T-helper 1 cell treated with Interleukin-12 subunit alpha and Interleukin-12 subunit beta and Interleukin-4 antibody, amounts not matched to agents 30 μg/mL and 1 μg/mL, for 36 hours (primary cell): Measurements from ENCODE around the gene DDA1.

Experiments used
- H3K27ac Mint-ChIP-seq: one replicate; pipeline ENCODE4 v1.8.0; 2021; ENCODE audit warnings: mild to moderate bottlenecking, mixed read lengths
- H3K27me3 Mint-ChIP-seq: one replicate; pipeline ENCODE4 v1.8.0; 2021; ENCODE audit warnings: low read depth, mixed read lengths
- H3K36me3 Mint-ChIP-seq: one replicate; pipeline ENCODE4 v1.8.0; 2021; ENCODE audit warnings: low read depth, mixed read lengths
- H3K4me1 Mint-ChIP-seq: one replicate; pipeline ENCODE4 v1.8.0; 2021; ENCODE audit warnings: low read depth, mixed read lengths
- H3K4me3 Mint-ChIP-seq: one replicate; pipeline ENCODE4 v1.8.0; 2021; ENCODE audit warnings: mild to moderate bottlenecking, moderate library complexity, mixed read lengths
- H3K9me3 Mint-ChIP-seq: one replicate; pipeline ENCODE4 v1.8.0; 2021; ENCODE audit warnings: mixed read lengths

DDA1 gene

DNA sequence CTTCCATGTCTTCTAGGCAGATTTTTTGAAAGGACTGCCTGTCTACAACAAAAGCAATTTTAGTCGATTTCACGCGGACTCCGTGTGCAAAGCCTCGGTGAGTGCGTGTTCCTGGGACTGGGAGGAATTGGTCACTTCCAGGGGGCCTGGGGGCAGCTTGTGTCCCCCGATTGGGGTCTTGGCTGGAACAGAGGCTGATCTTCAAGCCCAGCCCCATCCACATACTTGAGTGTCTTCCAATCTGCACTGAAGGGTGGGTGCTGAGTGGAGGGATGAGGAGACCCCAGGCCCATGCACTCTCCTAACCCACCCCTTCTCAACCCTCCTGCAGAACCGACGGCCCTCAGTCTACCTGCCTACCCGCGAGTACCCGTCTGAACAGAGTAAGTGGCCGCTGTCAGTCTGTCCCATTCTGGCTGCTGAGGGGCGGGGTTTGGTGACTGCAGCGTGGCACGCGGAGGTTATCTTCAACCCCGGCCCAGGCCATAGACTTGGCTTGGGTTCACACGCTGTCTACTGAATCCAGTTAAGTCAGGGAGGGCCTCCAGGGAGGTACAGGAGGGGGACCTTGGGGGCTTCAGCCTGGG lies 4.7 kb downstream of the DDA1 start:
- no peaks in the 10 kb centered on the region for H3K9me3 Mint-ChIP-seq
- no peak overlapping the region for H3K27ac Mint-ChIP-seq
- peaks cover 20% of the 10 kb centered on the region for H3K36me3 Mint-ChIP-seq
- H3K4me3 Mint-ChIP-seq = no peak overlapping the region
- H3K4me1 Mint-ChIP-seq = peaks cover 25% of the 10 kb centered on the region
- H3K27me3 Mint-ChIP-seq = no peaks in the 10 kb centered on the region

DNA sequence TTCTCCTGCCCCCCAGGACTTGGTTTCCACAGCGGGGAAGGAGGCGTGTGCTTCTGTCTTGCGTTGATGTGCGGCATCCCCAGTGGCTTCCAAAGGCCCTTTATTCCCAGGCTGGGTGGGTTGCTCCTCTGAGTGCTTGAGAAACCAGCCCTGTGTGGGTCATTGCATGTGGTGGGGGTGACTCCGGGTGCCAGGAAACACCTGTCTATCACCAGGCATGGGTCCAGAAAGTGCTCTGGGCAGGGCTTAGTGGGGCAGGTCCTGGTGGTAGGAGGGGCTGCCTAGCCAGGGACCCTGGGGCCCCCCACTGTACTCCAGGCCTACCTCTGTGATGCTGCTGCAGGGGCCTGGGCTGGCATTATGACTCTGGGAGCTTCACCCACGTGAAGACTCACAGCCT lies 9.6 kb downstream of the DDA1 start:
- Mint-ChIP-seq H3K4me1 (peaks cover 4% of the 10 kb centered on the region), H3K27me3 (no peaks in the 10 kb centered on the region), H3K27ac (no peak overlapping the region), H3K4me3 (no peak overlapping the region), H3K36me3 (peaks cover 24% of the 10 kb centered on the region), H3K9me3 (no peaks in the 10 kb centered on the region)

DNA sequence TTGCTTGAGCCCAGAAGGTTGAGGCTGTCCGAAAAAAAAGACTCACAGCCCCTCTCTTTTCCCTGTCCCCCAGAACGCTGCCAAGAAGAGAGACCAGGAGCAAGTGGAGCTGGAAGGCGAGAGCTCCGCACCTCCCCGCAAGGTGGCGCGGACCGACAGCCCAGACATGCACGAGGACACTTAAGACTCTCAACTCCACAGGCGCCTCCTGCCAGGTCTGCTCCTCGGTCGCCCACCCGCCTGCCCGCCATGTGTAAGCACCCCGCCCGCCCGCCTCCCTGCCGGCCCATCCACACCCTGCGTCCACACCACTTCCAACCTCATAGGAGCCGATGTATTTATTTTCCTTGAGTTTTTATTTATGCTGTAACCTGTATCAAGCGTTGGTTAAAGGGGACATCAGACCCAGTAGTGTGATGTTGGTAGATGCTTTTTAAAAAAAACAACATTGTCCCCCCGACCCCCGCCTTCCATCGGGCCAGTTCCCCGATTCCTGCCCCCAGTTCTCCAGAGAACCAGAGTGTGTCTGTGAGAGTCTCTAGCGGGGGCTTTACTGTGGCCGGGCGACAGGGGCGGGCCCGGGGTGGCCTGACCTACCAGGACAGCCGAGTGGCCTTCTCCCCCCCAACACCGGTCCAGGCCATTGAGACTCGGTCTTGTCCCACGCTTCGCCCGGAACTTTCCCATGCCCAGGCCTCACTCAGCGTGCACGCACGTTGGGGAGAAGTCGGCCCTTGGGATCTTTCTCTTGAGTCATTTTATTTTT lies 10.3 kb downstream of the DDA1 start:
- no peak overlapping the region for H3K27ac Mint-ChIP-seq
- H3K36me3 Mint-ChIP-seq = peaks cover 21% of the 10 kb centered on the region
- no peak overlapping the region for H3K4me3 Mint-ChIP-seq
- H3K9me3 Mint-ChIP-seq = no peaks in the 10 kb centered on the region
- peaks cover 4% of the 10 kb centered on the region for H3K4me1 Mint-ChIP-seq
- H3K27me3 Mint-ChIP-seq = no peaks in the 10 kb centered on the region

DNA sequence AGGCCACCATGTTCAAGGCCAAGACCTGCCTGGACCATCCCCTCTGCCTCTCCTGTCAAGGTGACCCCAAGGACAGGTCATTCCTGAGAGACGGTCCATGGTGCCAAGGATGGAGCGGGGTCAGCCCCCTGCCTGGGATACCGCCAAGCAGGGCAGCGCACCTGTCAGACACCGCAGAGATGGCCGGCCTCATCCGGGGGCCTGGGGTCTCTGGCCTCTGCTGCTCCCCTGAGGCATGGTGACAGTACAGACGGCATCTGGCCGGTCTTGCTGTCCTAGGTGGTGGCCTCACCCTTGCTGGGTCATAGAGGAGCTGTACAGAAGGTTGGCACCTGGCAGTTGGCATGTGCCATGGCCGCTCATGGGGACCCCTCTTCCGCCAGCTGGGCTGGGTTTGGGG lies 11.1 kb downstream of the DDA1 start:
- Mint-ChIP-seq H3K36me3 (peaks cover 20% of the 10 kb centered on the region), H3K27me3 (no peaks in the 10 kb centered on the region), H3K4me1 (peaks cover 4% of the 10 kb centered on the region), H3K27ac (no peak overlapping the region), H3K4me3 (no peak overlapping the region), H3K9me3 (no peaks in the 10 kb centered on the region)

DNA sequence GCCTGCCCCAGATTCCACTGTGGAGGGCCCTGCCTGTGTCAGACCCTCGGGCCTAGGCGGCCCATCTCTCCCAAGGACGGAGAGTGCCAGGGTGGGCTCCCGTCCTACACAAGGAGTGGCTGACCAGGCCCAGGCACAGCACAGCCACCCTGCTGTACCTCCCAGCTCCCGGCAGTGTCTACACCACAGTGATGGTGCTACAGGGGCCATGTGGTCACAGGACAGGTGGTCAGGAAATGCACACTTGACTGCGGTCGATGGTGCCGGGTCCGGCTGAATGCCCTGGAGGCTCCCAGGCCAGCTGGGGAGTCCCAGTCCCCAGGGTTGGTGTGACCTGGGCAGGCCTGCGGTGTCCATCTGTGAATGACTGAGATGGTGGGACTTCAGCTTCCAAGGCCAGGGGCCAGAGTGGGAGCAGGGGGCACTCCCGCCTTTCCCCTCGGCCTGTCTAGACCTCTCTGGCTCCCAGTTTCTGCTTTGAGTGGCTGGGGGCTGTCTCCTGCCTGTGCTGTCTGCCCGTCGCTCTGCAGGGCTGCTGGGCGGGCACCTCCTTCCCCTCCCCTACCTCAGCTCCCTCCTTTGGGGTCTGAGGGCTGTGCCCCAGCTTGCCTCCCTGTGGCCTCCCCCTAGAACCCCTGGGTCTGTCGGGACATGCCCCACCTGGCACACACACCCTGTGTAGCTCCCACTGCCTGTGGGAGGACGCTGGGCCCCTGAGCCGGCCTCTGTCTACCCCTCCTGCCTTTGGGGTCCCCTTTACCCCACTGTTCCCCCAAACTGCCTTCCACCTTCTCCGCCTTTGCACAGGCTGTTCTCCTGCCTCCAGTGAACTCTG lies 12.5 kb downstream of the DDA1 start:
- no peaks in the 10 kb centered on the region for H3K4me1 Mint-ChIP-seq
- no peaks in the 10 kb centered on the region for H3K9me3 Mint-ChIP-seq
- no peak overlapping the region for H3K27ac Mint-ChIP-seq
- H3K27me3 Mint-ChIP-seq = no peaks in the 10 kb centered on the region
- H3K36me3 Mint-ChIP-seq = peaks cover 12% of the 10 kb centered on the region
- H3K4me3 Mint-ChIP-seq = no peak overlapping the region

DNA sequence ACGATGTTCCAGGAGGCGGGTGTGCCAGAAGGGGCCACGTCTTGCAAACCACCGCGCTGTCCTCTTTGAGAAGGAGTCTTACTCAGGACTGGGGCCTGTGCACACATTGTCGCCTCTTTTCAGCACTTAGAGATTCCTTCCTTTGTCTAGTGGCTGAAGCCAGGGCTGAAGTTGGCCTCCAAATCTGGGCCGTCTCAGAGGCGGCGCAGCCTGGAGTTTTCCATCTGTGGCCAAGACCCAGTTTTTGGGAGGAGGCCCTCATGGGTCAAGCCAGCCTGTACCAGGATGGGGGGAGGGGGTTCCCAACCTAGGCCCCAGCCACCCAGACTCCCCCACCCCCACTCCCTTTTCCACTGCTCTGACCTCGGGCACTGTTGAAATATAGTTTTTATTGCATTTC lies 13.5 kb downstream of the DDA1 start:
- Mint-ChIP-seq H3K27ac (no peak overlapping the region), H3K9me3 (no peaks in the 10 kb centered on the region), H3K36me3 (peaks cover 11% of the 10 kb centered on the region), H3K27me3 (no peaks in the 10 kb centered on the region), H3K4me3 (no peak overlapping the region), H3K4me1 (peaks cover 2% of the 10 kb centered on the region)

DNA sequence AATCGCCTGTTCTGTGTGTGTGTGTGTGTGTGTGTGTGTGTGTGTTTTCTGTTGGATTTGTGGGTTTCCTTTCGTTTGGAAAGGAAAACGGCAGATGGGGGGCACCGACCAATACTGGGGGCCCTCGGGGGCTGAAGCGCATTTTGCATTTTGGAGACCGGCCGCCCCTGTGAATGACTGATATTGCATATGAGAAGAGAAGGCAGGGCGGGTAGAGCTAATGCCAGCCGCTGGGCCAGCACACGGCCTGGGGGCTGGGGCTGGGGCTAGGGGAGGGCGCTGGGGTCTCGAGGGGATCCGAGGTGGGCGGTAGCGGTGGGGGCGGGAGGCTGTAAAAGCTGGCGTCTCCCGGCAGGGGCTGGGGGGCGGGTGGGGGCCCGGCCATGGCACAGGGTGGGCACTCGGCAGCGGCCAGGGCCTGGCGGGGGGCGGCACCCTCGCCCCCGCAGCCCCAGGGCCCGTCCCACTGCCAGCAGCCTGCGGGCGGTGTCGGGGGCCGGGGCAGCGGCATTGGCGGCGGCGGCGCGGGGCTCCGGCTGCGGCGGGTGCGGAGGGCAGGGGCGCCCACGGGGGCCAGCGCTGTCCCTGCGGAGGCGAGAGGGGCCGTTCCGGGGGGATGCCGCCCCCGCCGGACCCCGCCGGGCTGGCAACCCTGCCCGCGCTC lies 14.1 kb downstream of the DDA1 start:
- Mint-ChIP-seq H3K27me3 (no peaks in the 10 kb centered on the region), H3K4me1 (peaks cover 2% of the 10 kb centered on the region), H3K27ac (no peak overlapping the region), H3K4me3 (no peak overlapping the region), H3K9me3 (no peaks in the 10 kb centered on the region), H3K36me3 (peaks cover 9% of the 10 kb centered on the region)

DNA sequence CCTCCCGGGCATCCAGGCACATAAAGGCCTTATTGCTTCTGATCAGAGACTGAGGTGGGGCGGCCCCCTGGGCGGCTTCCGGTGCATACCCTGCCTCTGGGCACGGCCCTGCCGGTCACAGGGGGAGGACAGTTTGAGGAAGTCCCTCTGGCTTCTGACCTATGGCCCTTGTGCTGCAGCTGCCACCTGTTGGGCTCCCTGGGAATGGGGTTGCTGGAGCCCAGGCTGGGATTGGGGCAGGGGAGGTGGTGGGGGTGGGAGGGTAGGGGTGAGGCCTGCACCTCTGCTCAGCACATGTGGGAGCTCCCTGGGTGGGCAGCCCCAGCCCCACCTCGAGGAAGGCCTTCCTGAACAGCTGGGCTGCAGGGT lies 14.6 kb downstream of the DDA1 start:
- Mint-ChIP-seq H3K4me3 (no peak overlapping the region), H3K27me3 (no peaks in the 10 kb centered on the region), H3K4me1 (peaks cover 2% of the 10 kb centered on the region), H3K9me3 (no peaks in the 10 kb centered on the region), H3K36me3 (peaks cover 9% of the 10 kb centered on the region), H3K27ac (no peak overlapping the region)

DNA sequence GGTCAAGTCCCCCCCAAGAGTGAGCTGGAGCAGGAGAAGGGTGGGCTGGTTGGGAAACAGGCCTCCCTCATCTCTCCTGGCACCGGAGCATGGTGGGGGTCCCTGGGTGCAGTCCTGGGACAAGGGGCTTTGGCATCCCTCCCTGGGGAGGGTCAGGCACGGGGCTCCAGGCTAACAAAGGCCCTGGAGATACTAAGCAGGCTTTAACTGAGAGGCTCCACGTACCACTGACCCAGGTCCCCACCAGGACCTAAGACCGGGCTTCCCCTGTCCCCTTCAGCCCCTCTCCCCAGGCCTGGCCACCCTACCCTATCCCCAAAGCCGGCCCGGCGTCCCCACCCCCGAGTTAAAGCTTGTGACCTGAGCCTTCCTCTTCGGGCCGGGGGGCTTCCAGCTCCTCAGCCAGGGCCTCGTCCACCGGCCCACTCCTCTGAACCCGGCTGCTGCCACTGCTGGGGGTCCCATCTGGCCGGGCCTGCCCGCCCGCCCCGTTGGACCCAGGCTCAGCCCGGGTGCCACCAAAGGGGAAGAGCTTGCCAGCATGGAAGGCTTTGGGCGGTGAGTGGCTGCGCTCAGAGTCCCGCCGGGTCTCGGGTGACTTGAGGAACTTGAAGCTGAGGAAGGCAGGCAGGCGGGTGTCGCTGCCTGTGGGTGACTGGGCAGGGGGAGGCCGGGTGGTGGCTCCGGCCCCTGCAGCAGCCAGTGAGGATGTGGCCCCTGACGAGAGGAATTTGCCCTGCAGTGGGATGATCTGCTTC lies 15.2 kb downstream of the DDA1 start:
- Mint-ChIP-seq H3K27ac (no peak overlapping the region), H3K4me1 (peaks cover 2% of the 10 kb centered on the region), H3K4me3 (no peak overlapping the region), H3K9me3 (no peaks in the 10 kb centered on the region), H3K27me3 (no peaks in the 10 kb centered on the region), H3K36me3 (peaks cover 8% of the 10 kb centered on the region)

DNA sequence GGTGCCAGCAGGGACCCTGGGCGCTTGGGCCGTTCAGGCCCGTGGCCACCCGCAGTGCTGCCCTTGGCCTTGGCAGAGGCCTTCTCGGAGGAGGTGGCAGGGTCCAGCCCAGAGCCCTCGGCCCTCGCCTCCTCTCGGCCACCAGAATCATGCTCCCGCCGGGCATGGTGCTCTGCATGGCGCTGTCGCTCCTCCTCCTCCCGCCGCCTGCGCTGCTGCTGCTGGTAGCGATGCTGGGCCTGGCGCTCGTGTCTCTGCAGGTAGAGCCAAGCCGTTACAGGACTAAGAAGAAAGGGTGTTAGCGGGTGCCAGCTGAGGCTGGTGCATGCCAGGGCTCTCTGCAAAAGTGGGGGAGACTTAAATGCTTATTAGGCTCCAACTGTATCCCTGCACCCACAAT lies 15.8 kb downstream of the DDA1 start:
- H3K4me1 Mint-ChIP-seq = peaks cover 2% of the 10 kb centered on the region
- H3K4me3 Mint-ChIP-seq = no peak overlapping the region
- no peak overlapping the region for H3K27ac Mint-ChIP-seq
- H3K9me3 Mint-ChIP-seq = no peaks in the 10 kb centered on the region
- H3K27me3 Mint-ChIP-seq = peaks cover 4% of the 10 kb centered on the region
- peaks cover 4% of the 10 kb centered on the region for H3K36me3 Mint-ChIP-seq

DNA sequence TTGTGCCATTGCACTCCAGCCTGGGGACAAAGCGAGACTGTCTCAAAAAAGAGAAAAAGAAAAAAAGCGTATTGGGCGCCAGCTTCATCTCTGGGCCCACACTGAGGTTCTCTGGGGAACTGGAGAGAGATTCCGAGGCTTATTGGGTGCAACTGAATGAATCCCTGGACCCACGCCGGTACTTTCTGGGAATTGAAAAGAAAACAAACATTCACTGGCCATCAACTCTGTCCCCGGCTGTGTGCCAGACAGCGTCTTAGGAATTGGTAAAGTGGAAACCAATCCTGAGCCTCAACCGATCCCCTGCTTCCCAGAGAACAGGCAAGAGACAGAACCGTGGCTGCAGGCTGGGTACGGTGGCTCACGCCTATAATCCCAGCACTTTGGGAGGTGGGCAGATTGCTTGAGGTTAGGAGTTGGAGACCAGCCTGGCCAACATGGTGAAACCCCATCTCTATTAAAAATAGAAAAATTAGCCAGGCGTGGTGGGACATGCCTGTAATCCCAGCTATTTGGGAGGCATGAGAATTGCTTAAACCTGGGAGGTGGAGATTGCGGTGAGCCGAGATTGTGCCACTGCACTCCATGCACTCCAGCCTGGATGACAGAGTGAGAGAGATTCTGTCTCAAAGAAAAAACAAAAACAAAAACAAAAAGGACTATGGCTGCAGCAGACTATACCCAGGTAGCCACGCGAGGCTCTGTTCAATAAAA lies 16.7 kb downstream of the DDA1 start:
- H3K4me1 Mint-ChIP-seq = peaks cover 2% of the 10 kb centered on the region
- no peak overlapping the region for H3K27ac Mint-ChIP-seq
- no peaks in the 10 kb centered on the region for H3K9me3 Mint-ChIP-seq
- peaks cover 5% of the 10 kb centered on the region for H3K36me3 Mint-ChIP-seq
- no peak overlapping the region for H3K4me3 Mint-ChIP-seq
- peaks cover 10% of the 10 kb centered on the region for H3K27me3 Mint-ChIP-seq

DNA sequence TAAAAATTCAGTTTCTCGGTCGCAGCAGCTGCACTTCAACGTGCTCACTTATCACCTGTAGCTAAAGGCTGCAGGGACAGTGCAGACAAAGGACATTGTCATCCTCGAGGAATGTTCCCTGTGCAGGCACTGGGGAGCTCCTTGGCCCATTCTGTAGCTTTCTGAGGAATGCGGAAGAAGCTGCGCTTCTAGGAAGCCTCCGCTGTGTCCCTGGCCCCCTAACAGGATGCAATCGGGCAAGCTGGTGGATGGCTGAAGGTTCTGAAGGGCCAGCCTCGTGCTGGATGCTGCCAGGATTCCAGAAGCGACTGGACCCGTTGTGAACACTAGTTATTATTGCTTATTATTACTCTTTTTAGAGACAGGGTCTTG lies 17.2 kb downstream of the DDA1 start:
- Mint-ChIP-seq H3K27me3 (peaks cover 10% of the 10 kb centered on the region), H3K4me1 (peaks cover 2% of the 10 kb centered on the region), H3K9me3 (no peaks in the 10 kb centered on the region), H3K4me3 (no peak overlapping the region), H3K36me3 (peaks cover 5% of the 10 kb centered on the region), H3K27ac (no peak overlapping the region)

DNA sequence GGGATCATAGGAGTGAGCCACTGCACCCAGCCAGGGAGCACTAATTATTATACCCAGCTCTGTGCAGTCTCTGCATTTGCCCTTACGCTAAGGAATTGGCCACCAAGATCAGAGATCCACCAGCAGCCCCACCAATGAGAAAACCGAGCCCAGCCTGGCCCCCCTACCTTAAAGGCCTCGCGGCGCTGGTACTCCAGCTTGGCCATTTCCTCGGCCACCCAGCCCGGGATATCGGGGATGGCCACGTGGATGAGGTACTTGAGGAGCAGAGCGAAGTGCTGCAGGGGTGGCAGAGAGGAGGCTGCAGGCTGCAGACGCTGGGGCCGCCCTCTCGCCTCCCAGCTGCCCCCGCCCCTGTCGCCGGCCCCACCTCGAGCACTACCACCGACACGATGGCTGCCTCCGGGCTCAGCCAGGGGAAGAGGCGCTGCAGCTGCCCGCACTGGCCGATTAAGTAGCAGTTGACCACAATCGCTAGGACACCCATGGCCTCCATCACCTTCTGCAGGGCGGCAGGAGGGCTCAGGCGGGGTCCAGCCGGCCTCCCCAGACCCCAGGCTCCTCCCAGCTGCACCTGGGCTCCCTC lies 17.8 kb downstream of the DDA1 start:
- Mint-ChIP-seq H3K36me3 (peaks cover 5% of the 10 kb centered on the region), H3K9me3 (no peaks in the 10 kb centered on the region), H3K4me3 (peak overlapping the region; percentile 25), H3K27me3 (peaks cover 10% of the 10 kb centered on the region), H3K4me1 (peaks cover 2% of the 10 kb centered on the region), H3K27ac (no peak overlapping the region)
